ENCODE measurements around the gene PXMP4.
"Not testable (repeated sequence)": the region's sequence is repeated elsewhere in the genome, so short reads cannot be mapped to it uniquely, and the experiment has no call there.

Gene PXMP4

DNA sequence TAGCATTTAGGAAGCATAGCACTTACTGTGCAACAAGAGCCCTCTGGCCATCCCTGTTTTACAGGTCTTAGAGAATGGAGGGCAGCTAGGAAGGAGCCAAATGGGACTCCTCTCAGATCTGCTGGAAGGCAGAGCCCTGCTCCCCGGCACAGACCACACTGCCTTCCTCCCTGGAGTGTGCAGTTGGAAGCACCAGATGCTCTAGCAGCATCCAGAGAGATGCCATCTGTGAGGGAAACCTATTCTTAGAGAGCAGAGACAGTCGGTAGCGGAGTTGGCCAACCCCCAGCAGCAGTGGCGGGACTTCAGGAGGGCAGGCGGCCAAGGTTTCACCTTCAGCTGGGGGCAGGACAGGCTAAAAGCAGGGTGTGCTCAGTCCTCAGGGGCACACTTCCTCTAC lies 17.2 kb downstream of the PXMP4 start:
- DNase-seq (ENCODE audit: low spot score), result no peak

DNA sequence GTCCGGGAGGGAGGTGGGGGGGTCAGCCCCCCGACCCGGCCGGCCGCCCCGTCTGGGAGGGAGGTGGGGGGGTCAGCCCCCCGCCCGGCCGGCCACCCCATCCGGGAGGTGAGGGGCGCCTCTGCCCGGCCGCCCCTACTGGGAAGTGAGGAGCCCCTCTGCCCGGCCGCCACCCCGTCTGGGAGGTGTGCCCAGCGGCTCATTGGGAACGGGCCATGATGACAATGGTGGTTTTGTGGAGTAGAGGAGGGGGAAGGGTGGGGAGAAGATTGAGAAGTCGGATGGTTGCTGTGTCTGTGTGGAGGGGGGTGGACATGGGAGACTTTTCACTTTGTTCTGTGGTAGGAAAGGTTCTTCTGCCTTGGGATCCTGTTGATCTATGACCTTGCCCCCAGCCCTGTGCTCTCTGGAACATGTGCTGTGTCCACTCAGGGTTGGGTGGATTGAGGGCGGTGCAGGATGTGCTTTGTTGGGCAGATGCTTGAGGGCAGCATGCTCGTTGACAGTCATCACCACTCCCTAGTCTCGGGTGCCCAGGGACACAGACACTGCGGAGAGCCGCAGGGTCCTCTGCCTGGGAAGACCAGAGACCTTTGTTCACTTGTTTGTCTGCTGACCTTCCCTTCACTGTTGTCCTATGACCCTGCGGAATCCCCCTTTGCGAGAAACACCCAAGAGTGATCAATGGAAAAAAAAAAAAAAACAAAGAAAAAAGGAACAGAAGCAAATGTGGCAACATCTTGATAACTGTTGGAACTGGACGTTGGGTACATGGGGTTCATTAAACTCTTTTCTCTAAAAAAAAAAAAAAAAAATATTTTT lies 18.3 kb downstream of the PXMP4 start:
- no peak for DNase-seq (ENCODE audit: low spot score)

DNA sequence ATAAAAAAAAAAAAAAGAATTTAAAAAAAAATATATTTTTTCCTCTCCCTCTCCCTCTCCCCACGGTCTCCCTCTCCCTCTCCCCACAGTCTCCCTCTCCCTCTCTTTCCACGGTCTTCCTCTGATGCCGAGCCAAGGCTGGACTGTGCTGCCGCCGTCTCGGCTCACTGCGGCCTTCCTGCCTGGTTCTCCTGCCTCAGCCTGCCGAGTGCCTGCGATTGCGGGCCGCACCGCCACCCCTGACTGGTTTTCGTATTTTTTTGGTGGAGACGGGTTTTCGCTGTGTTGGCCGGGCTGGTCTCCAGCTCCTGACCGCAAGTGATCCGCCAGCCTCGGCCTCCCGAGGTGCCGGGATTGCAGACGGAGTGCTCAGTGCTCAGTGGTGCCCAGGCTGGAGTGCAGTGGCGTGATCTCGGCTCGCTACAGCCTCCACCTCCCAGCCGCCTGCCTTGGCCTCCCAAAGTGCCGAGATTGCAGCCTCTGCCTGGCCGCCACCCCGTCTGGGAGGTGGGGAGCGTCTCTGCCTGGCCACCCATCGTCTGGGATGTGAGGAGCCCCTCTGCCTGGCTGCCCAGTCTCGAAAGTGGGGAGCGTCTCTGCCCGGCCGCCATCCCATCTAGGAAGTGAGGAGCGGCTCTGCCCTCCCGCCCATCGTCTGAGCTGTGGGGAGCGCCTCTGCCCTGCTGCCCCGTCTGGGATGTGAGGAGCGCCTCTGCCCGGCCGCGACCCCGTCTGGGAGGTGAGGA lies 19.2 kb downstream of the PXMP4 start:
- DNase-seq (ENCODE audit: low spot score), result not testable (repeated sequence)

DNA sequence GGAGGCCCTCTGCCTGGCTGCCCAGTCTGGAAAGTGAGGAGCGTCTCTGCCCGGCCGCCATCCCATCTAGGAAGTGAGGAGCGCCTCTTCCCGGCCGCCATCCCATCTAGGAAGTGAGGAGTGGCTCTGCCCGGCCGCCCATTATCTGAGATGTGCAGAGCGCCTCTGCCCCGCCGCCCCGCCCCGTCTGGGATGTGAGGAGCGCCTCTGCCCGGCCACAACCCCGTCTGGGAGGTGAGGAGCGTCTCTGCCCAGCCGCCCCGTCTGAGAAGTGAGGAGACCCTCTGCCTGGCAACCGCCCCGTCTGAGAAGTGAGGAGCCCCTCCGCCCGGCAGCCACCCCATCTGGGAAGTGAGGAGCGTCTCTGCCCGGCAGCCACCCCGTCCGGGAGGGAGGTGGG lies 21.1 kb downstream of the PXMP4 start:
- not testable (repeated sequence) for DNase-seq (ENCODE audit: low spot score)

DNA sequence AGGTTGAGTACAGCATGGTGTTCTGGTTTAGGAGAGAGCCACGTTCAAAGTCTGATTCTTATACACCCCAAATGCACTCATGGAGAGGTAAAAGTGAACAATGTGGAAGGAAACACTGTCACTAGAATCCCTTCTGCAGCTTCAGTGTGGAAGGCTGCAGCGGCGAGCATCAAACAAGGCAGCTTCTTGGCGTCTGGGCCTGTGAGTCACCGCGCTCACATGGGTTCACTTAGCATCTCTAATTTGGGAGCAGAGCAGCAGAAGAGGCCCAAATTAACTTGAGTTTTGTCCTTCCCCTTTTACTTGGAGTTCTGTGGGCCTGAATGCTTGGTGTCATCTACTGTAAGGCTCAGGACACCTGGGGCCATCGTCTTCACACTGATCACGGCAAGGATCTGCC lies 23.0 kb downstream of the PXMP4 start:
- no peak for DNase-seq (ENCODE audit: low spot score)

DNA sequence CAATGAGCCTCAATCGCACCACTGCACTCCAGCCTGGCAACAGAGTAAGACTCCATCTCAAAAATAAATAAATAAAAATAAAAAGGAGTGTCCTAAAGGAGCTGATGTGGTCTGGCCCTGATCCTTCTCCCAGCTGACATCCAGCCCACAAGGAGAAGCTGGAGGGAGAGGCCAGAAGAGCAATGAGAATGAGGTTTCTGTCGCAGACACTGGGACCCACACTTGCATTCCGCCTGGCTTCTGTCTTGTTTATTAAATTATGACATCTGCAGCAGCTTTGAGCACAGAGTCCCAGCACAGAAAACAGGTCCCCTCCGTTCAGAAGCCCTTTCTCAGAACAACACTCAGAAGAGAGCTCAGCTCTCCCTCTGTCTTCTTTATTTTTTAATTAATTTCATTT lies 23.7 kb downstream of the PXMP4 start:
- no peak for DNase-seq (ENCODE audit: low spot score)

DNA sequence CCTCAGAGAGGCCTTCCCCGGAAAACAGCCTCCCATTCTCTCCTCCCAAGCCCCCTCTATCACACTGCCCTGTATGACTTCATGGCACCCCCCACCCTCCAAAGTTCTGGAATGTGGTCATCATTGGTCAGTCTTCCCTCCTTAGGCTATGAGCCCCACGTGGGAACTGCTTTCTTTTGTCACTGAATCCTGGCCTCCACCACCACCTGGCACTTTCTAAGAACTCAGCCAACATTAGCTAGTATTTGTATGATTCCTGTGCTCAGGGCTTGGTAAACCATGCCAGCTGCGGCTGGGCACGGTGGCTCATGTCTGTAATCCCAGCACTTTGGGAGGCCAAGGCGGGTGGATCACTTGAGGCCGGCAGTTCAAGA lies 25.5 kb downstream of the PXMP4 start:
- no peak for DNase-seq (ENCODE audit: low spot score)

DNA sequence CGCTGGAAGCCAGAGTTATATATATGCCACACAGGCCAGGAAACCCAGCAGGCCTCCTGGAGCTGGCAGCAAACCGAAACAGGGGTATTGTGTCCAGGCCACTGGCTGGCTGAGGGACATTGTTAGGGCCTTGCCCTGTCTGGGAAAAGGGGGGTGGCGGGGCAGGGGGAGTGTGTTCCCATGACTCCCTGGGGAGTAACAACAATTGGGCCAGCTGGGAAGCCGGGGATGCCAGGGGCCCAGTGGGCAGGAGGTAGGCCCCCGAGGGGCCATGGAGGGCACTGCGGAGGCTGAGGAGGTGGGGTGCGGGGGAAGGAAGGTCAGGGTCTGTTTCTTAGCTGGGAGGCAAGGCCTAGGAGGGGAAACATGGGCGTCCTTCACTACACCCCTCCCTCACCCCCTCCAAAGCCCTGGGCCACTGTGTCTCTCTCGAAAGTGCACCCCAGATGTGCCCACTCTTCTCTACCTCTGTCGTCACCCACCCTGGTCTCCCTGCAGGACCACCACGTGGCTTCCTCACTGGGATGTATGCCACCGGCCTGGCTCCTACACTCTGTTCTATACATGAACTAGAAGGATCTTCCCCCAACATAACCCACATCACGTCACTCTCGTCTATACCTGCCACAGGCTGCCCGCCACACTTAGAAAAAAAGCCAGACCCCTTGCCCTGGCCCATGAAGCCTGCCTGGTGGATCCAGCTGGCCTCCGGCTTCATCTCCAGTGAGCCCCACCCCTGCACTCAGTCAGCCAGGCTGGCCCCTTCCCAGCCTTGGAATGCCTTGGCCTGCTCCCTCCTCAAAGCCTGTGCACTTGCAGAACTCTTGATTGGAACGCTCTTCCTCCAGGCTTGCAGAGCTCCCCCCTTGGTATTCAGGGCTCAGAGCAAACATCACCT lies 26.1 kb downstream of the PXMP4 start:
- DNase-seq (ENCODE audit: low spot score), result peak; percentile 49

DNA sequence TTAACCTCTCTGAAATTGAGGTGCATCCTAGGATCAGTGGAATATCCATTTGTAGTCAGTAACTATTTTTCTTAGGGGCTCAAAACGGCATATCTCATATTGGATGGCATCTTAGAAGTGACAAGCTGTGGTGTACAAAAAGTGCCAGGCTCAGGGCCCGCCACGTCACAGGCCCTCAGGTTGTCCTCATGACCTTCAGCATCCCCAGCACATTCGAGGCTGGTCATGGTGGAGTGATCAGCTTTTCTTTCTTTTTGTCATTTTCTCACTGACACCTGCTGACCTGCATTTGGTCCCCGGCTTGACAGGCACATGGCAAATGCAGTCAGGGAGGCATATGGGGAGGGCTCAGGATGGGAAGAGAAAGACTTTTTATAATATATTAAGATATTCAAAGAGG lies 26.8 kb downstream of the PXMP4 start:
- no peak for DNase-seq (ENCODE audit: low spot score)

DNA sequence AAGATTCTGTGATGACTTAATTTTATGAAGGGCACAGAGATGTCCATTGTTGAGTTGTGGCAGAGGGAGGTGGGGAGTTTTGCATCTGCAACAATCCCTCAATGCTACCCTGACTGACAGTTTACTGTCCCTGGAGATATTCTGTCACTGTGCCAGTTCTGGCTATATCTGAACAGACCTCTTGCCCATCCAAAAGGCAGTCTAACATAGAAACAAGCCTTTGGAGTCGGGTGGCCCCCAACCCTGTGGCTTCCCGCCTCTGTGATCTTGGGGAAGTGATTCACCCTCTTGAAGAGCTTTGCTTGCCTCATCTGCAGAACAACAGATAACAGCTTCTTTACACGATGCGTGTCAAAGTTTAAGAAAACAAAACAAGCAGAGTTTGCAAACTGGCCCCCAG lies 30.1 kb downstream of the PXMP4 start:
- no peak for DNase-seq (ENCODE audit: low spot score)

DNA sequence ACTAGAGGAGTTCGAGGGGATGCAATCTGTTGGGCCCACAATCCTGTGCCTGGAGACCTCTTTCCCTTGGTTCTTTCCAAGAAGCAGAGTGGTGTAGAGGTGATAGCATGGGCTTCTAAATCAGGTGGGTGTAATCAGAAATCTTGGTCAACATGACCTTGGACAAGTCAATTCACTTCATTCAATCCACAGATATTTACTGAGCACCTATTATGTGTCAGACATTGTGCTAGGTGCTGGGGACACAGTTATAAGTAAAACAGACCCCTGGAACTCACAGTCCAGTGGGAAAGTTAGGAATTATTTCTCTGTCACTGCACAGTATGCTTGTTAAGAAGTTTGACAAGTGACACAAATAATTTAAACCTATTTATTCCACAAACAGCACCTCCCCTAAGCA lies 30.6 kb downstream of the PXMP4 start:
- no peak for DNase-seq (ENCODE audit: low spot score)

DNA sequence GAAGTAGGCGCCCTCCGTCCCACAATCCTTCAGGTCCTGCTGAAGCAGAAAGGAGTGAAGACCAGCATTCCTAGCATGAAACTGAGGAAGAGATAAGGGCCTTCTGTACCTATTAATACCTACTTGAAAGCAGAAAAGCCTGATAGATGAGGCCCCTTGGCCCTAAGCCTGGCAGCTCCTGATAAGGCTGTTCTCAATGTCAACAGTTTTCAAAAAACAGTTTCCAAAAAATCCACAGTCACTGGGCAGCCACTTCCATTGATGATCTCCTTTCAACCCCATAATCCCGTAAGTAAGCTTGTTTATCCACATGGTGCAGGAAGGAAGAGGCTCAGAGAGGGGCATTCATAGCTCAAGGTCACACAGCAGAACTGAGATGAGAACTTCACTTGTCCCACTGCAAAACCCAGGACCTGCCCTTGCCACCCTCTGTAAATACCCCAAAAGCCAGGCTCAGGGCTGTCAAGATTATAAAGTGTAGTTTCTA lies 31.1 kb downstream of the PXMP4 start:
- no peak for DNase-seq (ENCODE audit: low spot score)

DNA sequence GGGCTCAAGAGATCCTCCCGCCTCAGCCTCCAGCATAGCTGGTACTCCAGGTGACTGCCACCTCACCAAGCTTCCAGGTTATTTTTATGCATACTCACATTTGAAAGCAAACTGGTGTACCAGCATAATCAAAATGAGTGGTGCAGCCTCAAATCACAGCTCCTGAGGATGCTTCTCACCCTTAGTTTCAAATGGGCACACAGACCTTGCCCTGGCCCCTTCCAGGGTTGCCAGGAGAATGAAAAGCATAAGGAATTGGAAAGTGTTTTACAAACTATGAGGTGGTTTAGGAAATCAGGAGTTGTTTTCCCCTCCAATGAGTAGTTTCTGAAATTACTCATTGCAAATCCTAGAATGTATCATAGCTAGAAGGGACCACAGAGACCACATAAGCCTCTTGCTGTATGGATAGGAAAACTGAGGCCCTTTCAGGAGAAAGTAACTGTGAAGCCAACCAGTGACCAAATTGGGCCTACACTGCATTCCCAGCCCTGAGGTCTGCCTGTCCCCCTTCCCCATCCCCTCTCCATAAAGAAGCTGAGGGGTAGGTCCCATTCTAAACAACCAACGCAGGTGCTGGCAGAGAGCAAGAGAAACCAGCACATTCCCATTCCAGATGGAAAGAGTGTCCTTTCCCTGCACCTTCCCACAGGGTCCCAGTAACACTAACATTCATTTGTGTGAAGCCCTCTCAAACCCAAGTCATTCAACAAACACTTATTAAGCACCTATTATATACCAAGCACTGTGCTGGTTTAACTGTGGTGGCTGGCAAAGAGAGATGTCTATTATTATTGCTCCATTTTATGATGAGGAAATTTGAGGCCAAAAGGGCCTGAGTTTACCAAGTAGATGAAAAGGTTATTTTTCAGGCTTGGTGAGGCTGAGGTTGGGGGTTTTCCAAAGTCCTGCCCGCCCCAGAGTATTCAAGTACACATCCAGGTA lies 31.8 kb downstream of the PXMP4 start:
- no peak for DNase-seq (ENCODE audit: low spot score)

DNA sequence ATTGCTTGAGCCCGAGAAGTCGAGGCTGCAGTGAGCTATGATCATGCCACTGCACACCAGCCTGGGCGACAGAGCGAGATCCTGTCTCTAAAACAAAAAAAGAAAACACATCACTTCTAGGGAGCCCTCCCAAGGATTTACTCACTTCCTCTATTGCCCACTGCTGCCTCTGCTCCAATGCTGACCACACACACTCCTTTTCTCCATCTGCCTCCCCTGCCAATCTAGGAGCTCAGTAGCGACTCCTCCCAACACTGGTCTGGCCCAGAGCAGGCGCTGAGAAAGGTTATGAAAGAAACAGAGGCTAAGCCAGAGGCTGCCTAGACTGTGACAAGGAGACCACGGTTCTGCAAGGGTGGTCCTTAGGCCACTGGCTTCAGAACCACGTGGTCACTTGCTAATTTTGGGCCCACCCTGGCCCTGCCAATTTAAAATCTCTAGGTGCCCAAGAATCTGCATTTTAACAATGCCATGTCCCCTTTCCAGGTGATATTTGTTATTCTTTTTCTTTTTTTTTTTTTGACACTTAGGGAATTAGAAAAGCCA lies 32.7 kb downstream of the PXMP4 start:
- no peak for DNase-seq (ENCODE audit: low spot score)

DNA sequence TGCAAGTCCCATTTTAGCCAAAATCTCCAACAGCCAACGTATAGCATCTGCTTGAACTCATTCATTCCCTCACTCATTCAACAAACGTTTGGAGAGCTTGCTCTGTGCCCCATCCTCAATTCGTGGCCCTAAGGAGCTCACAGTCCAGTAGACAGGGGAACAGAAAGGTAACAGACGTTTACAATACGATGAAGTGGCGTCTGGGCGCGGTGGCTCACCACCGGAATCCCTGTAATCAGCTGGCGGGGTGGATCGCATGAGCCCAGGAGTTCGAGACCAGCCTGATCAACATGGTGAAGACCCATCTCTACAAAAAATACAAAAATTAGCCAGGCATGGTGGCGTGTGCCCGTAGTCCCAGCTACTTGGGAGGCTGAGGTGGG lies 33.1 kb downstream of the PXMP4 start:
- no peak for DNase-seq (ENCODE audit: low spot score)

DNA sequence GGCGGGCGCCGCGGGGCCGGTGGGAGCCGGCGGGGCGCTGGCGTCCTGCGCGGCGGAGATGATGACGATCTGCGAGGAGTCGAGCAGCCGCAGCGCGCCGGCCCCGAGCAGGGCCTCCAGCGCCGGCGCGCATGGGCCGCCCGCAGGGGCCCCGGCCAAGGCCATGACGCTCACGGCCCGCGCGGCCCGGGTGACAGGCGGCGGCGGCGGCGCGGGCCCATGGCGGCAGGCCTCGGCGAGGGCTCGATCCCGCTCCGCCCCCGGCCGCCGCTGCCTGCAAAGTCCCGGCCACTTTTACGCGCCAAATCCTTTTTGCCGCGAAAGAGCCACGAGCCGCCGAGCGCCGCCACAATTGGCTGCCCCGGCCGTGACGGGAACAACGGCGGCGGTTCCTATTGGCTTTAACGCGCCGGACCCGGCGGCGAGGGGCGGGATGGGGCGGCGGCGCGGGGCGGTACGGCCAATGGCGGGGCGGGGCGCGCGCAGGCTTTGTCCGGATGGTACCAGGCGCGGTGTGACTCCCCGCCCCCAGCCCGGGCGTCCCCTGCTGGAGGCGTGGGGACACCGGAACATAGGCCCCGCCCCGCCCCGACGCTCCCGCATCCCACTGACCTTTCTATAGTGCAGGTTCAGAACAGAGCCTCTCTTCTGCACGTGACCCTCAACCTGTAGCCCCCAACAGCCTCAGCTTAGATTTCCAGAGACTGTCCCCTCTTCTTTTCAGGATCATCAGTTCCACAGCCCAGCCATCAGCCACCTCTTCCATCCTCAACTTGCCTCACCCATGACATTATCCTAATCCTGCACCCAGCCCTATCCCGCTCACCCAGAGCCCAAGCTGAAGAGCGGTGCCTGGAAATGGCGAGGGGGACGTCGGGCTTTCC lies 33.8 kb downstream of the PXMP4 start, which contains the start of gene E2F1:
Gene E2F1, minus strand, starts transcription at position 286 of the 884 bp plus-strand sequence. Its CDS starts 121 bp downstream, at position 165.
- DNase-seq (ENCODE audit: low spot score), result peak; percentile 99

DNA sequence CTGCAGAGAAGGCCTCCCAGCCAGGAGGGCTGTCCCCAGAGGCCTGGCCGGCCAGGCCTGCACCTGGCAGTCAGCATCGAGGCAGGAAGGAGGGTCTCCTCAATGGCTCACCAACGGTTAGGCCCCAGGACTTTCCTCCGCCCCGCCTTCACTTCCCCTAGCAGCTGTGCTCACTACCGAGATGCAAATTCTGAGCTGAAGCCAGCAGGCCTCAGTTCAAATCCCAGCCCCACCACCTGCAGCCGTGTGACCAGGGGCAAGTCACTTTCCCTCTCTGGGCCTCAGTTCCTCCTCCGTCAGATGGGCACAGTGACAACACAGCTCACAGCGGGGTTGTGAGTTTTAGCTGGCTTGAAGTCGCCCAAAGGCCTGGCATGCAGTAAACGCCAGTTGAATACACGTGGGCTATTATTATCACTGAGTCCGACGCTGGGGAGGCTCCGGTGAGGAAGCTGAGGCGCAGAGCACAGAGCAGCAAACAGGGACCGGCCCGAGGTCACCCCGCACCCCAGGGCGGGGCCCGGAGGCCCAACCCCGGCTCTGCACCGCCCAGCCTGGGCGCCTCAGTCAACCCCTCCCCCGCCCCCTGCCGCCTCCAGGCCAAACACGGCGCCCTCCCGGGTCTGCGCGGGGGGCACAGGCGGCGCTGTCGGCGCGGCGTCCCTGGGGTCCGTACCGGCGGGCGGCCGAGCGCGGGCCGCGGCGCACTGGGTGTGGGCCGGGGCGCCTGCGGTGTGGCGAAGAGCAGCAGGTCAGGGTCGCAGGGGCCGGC lies 34.6 kb downstream of the PXMP4 start:
- peak; percentile 67 for DNase-seq (ENCODE audit: low spot score)

DNA sequence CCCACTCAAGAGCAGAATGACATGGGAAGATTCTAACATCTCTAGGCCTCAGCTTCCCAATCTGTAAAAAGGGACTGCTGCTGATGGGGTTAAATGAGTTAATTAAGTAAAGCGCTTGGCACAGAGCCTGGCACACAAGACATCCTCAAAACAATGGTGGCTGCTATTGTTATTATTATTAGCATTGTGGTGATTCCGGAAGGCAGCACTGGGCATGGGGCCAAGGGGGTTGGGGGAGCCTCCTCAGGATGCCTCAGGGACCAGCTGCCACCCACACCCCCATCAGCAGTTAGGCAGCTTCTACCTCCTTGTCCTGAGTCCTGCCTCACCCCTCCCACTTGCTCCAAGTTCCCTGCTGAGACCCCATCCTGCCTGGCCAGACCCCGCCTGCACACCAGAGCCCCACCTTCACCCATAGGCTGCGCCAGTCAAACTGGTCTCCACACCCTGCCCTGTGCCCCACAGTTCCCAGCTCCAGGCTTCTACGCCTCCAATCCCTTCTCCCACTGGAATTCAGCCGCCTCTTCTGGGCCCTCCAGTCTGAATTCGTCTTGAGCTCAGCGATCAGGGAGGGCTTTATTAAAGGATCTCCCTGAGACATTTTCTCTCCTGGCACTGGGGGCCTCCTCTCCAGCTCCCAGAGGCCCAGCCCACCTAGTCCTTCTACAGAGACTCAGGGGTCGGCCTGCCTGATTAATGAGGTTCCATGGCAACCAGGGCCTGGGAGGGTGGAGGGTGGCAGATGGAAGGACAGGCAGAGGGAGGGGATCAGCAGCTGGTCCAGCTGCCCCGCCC lies 35.4 kb downstream of the PXMP4 start:
- DNase-seq (ENCODE audit: low spot score), result peak; percentile 55

Measured in iPS-NIHi11 (cell line).